Thyroid gland (tissue), 4 donors: Measurements from ENCODE around the gene GSG1L.

ENCODE experiments used
- POLR2A ChIP-seq, 2 donors: fragments of 450-650 bp; IDR thresholded peaks; one replicate each; pipeline ENCODE4 v1.6.1; 2017; ENCODE audit warnings: antibody characterized with exemption in 2 of 2, mild to moderate bottlenecking in 2 of 2, moderate library complexity in 1 of 2
- TF ChIP-seq, protein P1 (sequence below), 6 experiments: fragments of 200-600 bp in 3 of 6; fragments of 450-650 bp in 3 of 6; sonication (generic) in 3 of 6; IDR thresholded peaks; one replicate each; pipeline ENCODE4 v1.5.1; 2016 to 2019; ENCODE audit warnings: antibody characterized with exemption in 6 of 6, mild to moderate bottlenecking in 2 of 6, inconsistent platforms in 1 of 6, moderate library complexity in 1 of 6

DNA sequence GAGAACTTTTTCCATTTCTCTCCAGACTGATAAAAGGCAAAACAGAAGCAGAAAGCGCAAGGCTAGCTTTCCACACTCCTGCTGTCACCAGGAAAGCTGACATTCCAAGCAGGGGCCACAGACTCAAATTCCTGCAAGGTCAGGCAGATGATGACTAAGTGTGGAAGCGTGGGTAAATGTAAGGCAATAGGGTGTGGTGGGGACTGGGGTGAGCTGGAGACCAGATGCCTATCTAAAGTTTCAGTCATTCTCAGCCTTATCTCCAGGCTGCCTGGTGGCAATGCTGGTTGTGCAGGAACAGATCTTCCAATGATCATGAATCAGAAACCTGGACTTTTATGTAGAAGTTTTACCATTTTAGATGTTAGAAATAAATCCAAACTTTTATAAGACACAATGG is 224.1 kb downstream of the GSG1L start:
- TF ChIP-seq, protein P1, sequence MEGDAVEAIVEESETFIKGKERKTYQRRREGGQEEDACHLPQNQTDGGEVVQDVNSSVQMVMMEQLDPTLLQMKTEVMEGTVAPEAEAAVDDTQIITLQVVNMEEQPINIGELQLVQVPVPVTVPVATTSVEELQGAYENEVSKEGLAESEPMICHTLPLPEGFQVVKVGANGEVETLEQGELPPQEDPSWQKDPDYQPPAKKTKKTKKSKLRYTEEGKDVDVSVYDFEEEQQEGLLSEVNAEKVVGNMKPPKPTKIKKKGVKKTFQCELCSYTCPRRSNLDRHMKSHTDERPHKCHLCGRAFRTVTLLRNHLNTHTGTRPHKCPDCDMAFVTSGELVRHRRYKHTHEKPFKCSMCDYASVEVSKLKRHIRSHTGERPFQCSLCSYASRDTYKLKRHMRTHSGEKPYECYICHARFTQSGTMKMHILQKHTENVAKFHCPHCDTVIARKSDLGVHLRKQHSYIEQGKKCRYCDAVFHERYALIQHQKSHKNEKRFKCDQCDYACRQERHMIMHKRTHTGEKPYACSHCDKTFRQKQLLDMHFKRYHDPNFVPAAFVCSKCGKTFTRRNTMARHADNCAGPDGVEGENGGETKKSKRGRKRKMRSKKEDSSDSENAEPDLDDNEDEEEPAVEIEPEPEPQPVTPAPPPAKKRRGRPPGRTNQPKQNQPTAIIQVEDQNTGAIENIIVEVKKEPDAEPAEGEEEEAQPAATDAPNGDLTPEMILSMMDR (IDR thresholded peaks at IDR 0.05): no peak
- no peak for TF ChIP-seq POLR2A (IDR thresholded peaks at IDR 0.05)
